ENCODE results near the gene SLC16A6.
"Not testable (repeated sequence)": the region's sequence is repeated elsewhere in the genome, so short reads cannot be mapped to it uniquely, and the experiment has no call there.

DNA sequence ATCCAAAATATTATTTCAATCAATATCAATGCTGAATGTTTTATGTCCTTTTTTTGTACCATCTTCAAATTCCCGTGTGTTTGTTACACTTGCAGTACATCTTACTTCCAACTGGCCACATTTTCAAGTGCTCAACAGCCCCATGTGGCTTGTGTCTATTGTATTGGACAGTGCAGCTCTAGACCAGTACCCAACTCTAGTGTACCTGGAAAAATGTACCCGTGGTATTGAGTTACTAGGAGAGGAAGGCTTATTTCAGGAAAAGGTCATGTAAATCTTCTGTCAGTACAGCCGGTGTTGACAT is 31.3 kb downstream of the SLC16A6 start:
- TF ChIP-seq, protein P1, sequence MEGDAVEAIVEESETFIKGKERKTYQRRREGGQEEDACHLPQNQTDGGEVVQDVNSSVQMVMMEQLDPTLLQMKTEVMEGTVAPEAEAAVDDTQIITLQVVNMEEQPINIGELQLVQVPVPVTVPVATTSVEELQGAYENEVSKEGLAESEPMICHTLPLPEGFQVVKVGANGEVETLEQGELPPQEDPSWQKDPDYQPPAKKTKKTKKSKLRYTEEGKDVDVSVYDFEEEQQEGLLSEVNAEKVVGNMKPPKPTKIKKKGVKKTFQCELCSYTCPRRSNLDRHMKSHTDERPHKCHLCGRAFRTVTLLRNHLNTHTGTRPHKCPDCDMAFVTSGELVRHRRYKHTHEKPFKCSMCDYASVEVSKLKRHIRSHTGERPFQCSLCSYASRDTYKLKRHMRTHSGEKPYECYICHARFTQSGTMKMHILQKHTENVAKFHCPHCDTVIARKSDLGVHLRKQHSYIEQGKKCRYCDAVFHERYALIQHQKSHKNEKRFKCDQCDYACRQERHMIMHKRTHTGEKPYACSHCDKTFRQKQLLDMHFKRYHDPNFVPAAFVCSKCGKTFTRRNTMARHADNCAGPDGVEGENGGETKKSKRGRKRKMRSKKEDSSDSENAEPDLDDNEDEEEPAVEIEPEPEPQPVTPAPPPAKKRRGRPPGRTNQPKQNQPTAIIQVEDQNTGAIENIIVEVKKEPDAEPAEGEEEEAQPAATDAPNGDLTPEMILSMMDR (IDR thresholded peaks at IDR 0.05): not testable (repeated sequence)
- not testable (repeated sequence) for TF ChIP-seq POLR2AphosphoS5, POLR2A, EP300 (IDR thresholded peaks at IDR 0.05)
